Measurements from ENCODE around the gene POLR3E. TPM values are rescaled to one million over a fixed set of nuclear protein-coding genes. Genes with fewer than 3 reads are reported as not detected.

The POLR3E gene
- total and polyA plus RNA-seq, 4 experiments from 2014 or later: 10.0 to 94.0 (median 52.2) TPM

DNA sequence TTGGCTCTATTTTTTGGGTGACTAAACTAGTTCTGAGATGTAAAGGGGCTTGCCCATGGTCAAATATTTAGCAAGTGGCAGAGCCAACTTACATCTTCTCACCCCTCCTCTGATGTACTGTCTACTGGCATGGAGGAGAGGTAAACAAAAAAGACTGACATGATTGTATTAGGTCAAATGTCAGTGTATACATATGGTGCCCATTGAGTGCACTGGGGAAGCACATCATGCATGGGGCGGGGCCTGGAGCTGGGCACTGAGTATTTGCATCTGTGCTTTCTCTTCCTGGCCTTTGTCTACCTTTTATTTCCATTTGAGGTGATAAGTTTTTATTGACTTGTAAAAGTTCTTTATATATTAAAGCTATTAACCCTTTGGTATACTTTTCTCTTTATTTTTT is 22.3 kb upstream of the POLR3E start:
- Mint-ChIP-seq H3K4me1 (peaks cover 0 to 2% (median 0%) of the 10 kb centered on the region in 4 donors), H3K27ac (no peak overlapping the region), H3K9me3 (no peaks in the 10 kb centered on the region), H3K27me3 (no peaks in the 10 kb centered on the region), H3K36me3 (peaks cover 19 to 30% of the 10 kb centered on the region in 2 donors), H3K4me3 (no peak overlapping the region)
- CTCF ChIA-PET (ENCODE audit: partially characterized antibody): no interaction called here
- Histone ChIP-seq H3K27me3 (ENCODE audit: insufficient read depth, low read length) (no peaks in the 10 kb centered on the region), H3K27ac (ENCODE audit: low read depth, low read length) (no peak overlapping the region), H3K4me1 (ENCODE audit: insufficient read depth, low read length) (no peaks in the 10 kb centered on the region), H3K36me3 (ENCODE audit: insufficient read depth, low read length) (peaks cover 13% of the 10 kb centered on the region), H3K9me3 (ENCODE audit: control insufficient read depth in 1 of 2, low read length in 2 of 2) (no peaks in the 10 kb centered on the region), H3K4me3 (ENCODE audit: low read length in 2 of 2) (no peak overlapping the region)
- DNase-seq: no peak
- intact Hi-C loops (cut with micrococcal nuclease): no loop called here
- POLR2A ChIA-PET (ENCODE audit: partially characterized antibody): no interaction called here

- Mint-ChIP-seq H3K4me3 (no peak overlapping the region), H3K4me1 (no peaks in the 10 kb centered on the region), H3K27me3 (no peaks in the 10 kb centered on the region), H3K27ac (peak overlapping the region in 3 of 7 donors; percentile 42 to 91 (median 65)), H3K36me3 (peaks cover 22 to 36% of the 10 kb centered on the region in 2 donors), H3K9me3 (no peaks in the 10 kb centered on the region)
- ChIA-PET POLR2A (ENCODE audit: partially characterized antibody) (interaction anchor here (0.6 kb wide), 2 partner anchors 9 to 77 kb away, joined by 4 to 6 read pairs; no protein-coding TSS in a partner anchor), CTCF (ENCODE audit: partially characterized antibody) (interaction anchor here (0.7 to 0.8 kb wide), 2 partner anchors 14 to 53 kb away, joined by 3 read pairs; no protein-coding TSS in a partner anchor)
- Histone ChIP-seq H3K4me3 (ENCODE audit: low read length in 2 of 2) (no peak overlapping the region), H3K4me1 (ENCODE audit: insufficient read depth, low read length) (no peaks in the 10 kb centered on the region), H3K27ac (ENCODE audit: low read depth, low read length) (no peak overlapping the region), H3K27me3 (ENCODE audit: insufficient read depth, low read length) (no peaks in the 10 kb centered on the region), H3K36me3 (ENCODE audit: insufficient read depth, low read length) (peaks cover 5% of the 10 kb centered on the region), H3K9me3 (ENCODE audit: control insufficient read depth in 1 of 2, low read length in 2 of 2) (no peaks in the 10 kb centered on the region)
- no peak for DNase-seq
- intact Hi-C loops (cut with micrococcal nuclease): no loop called here
Observed at GRCh38 chr16:22278441-22279230, 18.6 kb upstream of the POLR3E start.

GRCh38 chr16:22282254-22282892 is 14.8 kb upstream of the POLR3E start:
- Mint-ChIP-seq H3K9me3 (no peaks in the 10 kb centered on the region), H3K27ac (peak overlapping the region in 4 of 7 donors; percentile 6 to 78 (median 74)), H3K36me3 (peaks cover 28 to 43% of the 10 kb centered on the region in 2 donors), H3K4me1 (no peaks in the 10 kb centered on the region), H3K4me3 (no peak overlapping the region), H3K27me3 (no peaks in the 10 kb centered on the region)
- no peak for DNase-seq
- Histone ChIP-seq H3K27me3 (ENCODE audit: insufficient read depth, low read length) (no peaks in the 10 kb centered on the region), H3K36me3 (ENCODE audit: insufficient read depth, low read length) (peaks cover 5% of the 10 kb centered on the region), H3K27ac (ENCODE audit: low read depth, low read length) (no peak overlapping the region), H3K4me1 (ENCODE audit: insufficient read depth, low read length) (no peaks in the 10 kb centered on the region), H3K4me3 (ENCODE audit: low read length in 2 of 2) (no peak overlapping the region), H3K9me3 (ENCODE audit: control insufficient read depth in 1 of 2, low read length in 2 of 2) (no peaks in the 10 kb centered on the region)
- intact Hi-C loops (cut with micrococcal nuclease): no loop called here
- ChIA-PET CTCF (ENCODE audit: partially characterized antibody) (interaction anchor here (0.6 kb wide), 1 partner anchor 84 kb away, joined by 3 read pairs; no protein-coding TSS in a partner anchor), POLR2A (ENCODE audit: partially characterized antibody) (no interaction called here)

- no peak for DNase-seq
- Mint-ChIP-seq H3K36me3 (peaks cover 24 to 36% of the 10 kb centered on the region in 2 donors), H3K4me1 (no peaks in the 10 kb centered on the region), H3K27me3 (no peaks in the 10 kb centered on the region), H3K27ac (no peak overlapping the region), H3K9me3 (no peaks in the 10 kb centered on the region), H3K4me3 (no peak overlapping the region)
- Histone ChIP-seq H3K27me3 (ENCODE audit: insufficient read depth, low read length) (no peaks in the 10 kb centered on the region), H3K4me1 (ENCODE audit: insufficient read depth, low read length) (no peaks in the 10 kb centered on the region), H3K9me3 (ENCODE audit: control insufficient read depth in 1 of 2, low read length in 2 of 2) (no peaks in the 10 kb centered on the region), H3K36me3 (ENCODE audit: insufficient read depth, low read length) (peaks cover 5% of the 10 kb centered on the region), H3K4me3 (ENCODE audit: low read length in 2 of 2) (no peak overlapping the region), H3K27ac (ENCODE audit: low read depth, low read length) (no peak overlapping the region)
- intact Hi-C loops (cut with micrococcal nuclease): no loop called here
- CTCF ChIA-PET (ENCODE audit: partially characterized antibody): no interaction called here
- POLR2A ChIA-PET (ENCODE audit: partially characterized antibody): no interaction called here
Observed at GRCh38 chr16:22284637-22285036, 12.6 kb upstream of the POLR3E start.

DNA sequence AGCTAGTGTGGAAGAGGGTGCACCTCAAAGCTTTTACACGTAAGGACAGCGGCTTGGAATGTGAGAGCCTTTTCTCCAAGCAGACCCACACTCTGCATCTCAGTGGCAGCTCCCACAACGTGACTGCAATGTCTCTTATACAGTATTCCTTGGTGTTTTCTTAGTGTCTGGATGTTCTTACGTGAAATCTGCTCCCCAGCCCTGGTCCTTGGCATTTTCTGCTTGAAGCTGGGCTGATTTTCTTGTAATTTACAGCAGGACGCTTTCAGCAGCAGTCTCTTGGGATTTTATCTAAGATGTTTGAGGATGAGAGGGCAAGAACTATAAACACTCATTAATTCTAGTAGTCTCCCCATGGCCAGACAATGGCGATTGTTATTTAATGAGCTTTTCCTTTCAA is 12.1 kb upstream of the POLR3E start:
- Mint-ChIP-seq H3K36me3 (peaks cover 24 to 33% of the 10 kb centered on the region in 2 donors), H3K4me3 (no peak overlapping the region), H3K27ac (no peak overlapping the region), H3K27me3 (no peaks in the 10 kb centered on the region), H3K9me3 (no peaks in the 10 kb centered on the region), H3K4me1 (no peaks in the 10 kb centered on the region)
- Histone ChIP-seq H3K36me3 (ENCODE audit: insufficient read depth, low read length) (peaks cover 5% of the 10 kb centered on the region), H3K27ac (ENCODE audit: low read depth, low read length) (no peak overlapping the region), H3K27me3 (ENCODE audit: insufficient read depth, low read length) (no peaks in the 10 kb centered on the region), H3K4me3 (ENCODE audit: low read length in 2 of 2) (no peak overlapping the region), H3K9me3 (ENCODE audit: control insufficient read depth in 1 of 2, low read length in 2 of 2) (no peaks in the 10 kb centered on the region), H3K4me1 (ENCODE audit: insufficient read depth, low read length) (no peaks in the 10 kb centered on the region)
- DNase-seq: no peak
- intact Hi-C loops (cut with micrococcal nuclease): no loop called here
- ChIA-PET POLR2A (ENCODE audit: partially characterized antibody) (no interaction called here), CTCF (ENCODE audit: partially characterized antibody) (no interaction called here)

DNA sequence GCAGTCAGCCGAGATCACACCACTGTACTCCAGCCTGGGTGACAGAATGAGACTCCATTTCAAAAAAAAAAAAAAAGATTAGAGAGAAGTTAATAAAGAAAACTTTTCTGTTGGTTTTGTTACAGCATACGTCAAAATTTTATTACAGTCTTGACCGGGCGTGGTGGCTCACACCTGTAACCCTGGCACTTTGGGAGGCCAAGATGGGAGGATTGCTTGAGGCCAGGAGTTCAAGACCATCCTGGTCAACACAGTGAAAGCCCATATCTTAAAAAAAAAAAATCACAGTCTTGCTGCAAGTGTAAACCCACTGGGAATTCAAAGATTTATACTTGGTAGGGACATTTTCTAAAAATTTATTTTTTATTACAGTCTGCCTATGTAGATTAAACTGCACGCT is 6.2 kb upstream of the POLR3E start:
- Histone ChIP-seq H3K27ac (ENCODE audit: low read depth, low read length) (no peak overlapping the region), H3K4me3 (ENCODE audit: low read length in 2 of 2) (no peak overlapping the region), H3K27me3 (ENCODE audit: insufficient read depth, low read length) (no peaks in the 10 kb centered on the region), H3K4me1 (ENCODE audit: insufficient read depth, low read length) (peaks cover 1% of the 10 kb centered on the region), H3K9me3 (ENCODE audit: control insufficient read depth in 1 of 2, low read length in 2 of 2) (no peaks in the 10 kb centered on the region), H3K36me3 (ENCODE audit: insufficient read depth, low read length) (no peaks in the 10 kb centered on the region)
- Mint-ChIP-seq H3K4me3 (no peak overlapping the region), H3K9me3 (no peaks in the 10 kb centered on the region), H3K27ac (no peak overlapping the region), H3K36me3 (no peaks in the 10 kb centered on the region), H3K27me3 (no peaks in the 10 kb centered on the region), H3K4me1 (peaks cover 0 to 1% (median under 1%) of the 10 kb centered on the region in 4 donors)
- DNase-seq: no peak
- CTCF ChIA-PET (ENCODE audit: partially characterized antibody): no interaction called here
- POLR2A ChIA-PET (ENCODE audit: partially characterized antibody): no interaction called here
- intact Hi-C loops (cut with micrococcal nuclease): no loop called here

DNA sequence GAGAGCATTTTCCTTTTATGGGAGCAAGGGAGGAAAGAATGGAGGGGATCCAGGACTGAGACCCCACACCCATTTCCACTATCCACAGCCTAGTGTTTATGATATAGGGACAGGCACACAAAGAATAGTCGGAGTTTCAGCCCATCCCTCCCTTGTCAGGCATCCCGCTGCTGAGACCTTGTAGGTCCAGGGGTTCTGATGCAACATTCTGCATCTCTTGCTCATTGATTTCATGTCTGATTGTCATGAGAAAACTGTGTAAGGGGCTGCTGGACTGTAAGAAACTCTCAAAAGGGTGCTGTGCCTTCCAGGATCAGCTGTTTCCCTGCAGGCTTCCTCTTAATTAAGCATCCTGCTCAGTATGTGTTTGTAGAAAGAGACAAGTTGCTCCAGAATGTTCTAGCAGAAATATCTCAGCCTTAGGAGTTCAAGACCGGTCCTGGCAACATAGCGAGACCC is 5.3 kb upstream of the POLR3E start:
- Mint-ChIP-seq H3K4me1 (peaks cover 3 to 10% (median 6%) of the 10 kb centered on the region in 4 donors), H3K27ac (no peak overlapping the region), H3K36me3 (peaks cover 0 to 3% of the 10 kb centered on the region in 2 donors), H3K27me3 (peaks cover 0 to 1% of the 10 kb centered on the region in 2 donors), H3K4me3 (no peak overlapping the region), H3K9me3 (peaks cover 0 to 4% (median 0%) of the 10 kb centered on the region in 8 donors)
- intact Hi-C loops (cut with micrococcal nuclease): no loop called here
- Histone ChIP-seq H3K4me3 (ENCODE audit: low read length in 2 of 2) (no peak overlapping the region), H3K4me1 (ENCODE audit: insufficient read depth, low read length) (peaks cover 9% of the 10 kb centered on the region), H3K27me3 (ENCODE audit: insufficient read depth, low read length) (no peaks in the 10 kb centered on the region), H3K27ac (ENCODE audit: low read depth, low read length) (no peak overlapping the region), H3K9me3 (ENCODE audit: control insufficient read depth in 1 of 2, low read length in 2 of 2) (no peaks in the 10 kb centered on the region), H3K36me3 (ENCODE audit: insufficient read depth, low read length) (no peaks in the 10 kb centered on the region)
- CTCF ChIA-PET (ENCODE audit: partially characterized antibody): interaction anchor here (1.4 kb wide), 1 partner anchor 9 kb away, joined by 4 read pairs; no protein-coding TSS in a partner anchor
- DNase-seq: no peak
- POLR2A ChIA-PET (ENCODE audit: partially characterized antibody): no interaction called here

Measured in CD4-positive, alpha-beta memory T cell (primary cell).